HepG2 (cell line): ENCODE data around the gene ADRA2A. TPM values are rescaled to one million over a fixed set of nuclear protein-coding genes. Genes with fewer than 3 reads are reported as not detected.

Experiments
- ATAC-seq: fragments of 200-7000 bp; cut with Tn5 transposase; 3 replicates; pipeline ENCODE4 v1.9.1; 2020; ENCODE audit warnings: mild to moderate bottlenecking, moderate library complexity
- BruUV-seq: library from RNA; stranded (reverse); fragments of 400-500 nt; replicated peaks from 2 replicates; lab custom pipeline; 2021; lab: Mats Ljungman, UMichigan
- CTCF ChIA-PET: fragments of 300-600 bp; formaldehyde crosslinking; extraction: SDS; loops from one replicate; lab custom pipeline; 2021; ENCODE audit warnings: low total read pairs, inconsistent platforms, low intra/inter-chr PET ratio; lab: Yijun Ruan, JAX
- POLR2A ChIA-PET: fragments of 350-600 bp; sonication (Branson Sonifier 250); formaldehyde crosslinking; loops from one replicate; lab custom pipeline; 2020; ENCODE audit warnings: antibody characterized with exemption, inconsistent platforms; lab: Yijun Ruan, JAX
- DNase-seq: peaks from one replicate; pipeline ENCODE4 v3.0.0-alpha.2; 2015; ENCODE audit warnings: low spot score
- FAIRE-seq: peaks from 3 replicates; lab custom pipeline; 2011; peaks lifted over from hg19 to GRCh38; lab: Jason Lieb, UNC
- H2AFZ ChIP-seq: one replicate; pipeline ENCODE4 v1.6.1; 2011; ENCODE audit warnings: low read length, inconsistent platforms
- H3K27ac ChIP-seq: fragments of 300-600 bp; 3 replicates; pipeline ENCODE4 v1.8.0; 2011; ENCODE audit warnings: mixed run types, mild to moderate bottlenecking, mixed read lengths, low read length, inconsistent platforms; ENCODE audit not compliant: insufficient read depth; ENCODE audit errors: extremely low read length
- H3K27me3 ChIP-seq, 2 experiments: fragments of 200-600 bp in 1 of 2; 2 replicates in 1 of 2; 3 replicates in 1 of 2; pipeline versions ENCODE4 v1.6.0 to v1.8.0; 2011; ENCODE audit warnings: low read length in 2 of 2, mild to moderate bottlenecking in 2 of 2, moderate library complexity in 2 of 2, inconsistent platforms in 1 of 2; ENCODE audit not compliant: insufficient read depth in 2 of 2, control insufficient read depth in 1 of 2
- H3K36me3 ChIP-seq, 2 experiments: fragments of 200-600 bp in 1 of 2; replicated peaks in 1 of 2; 2 replicates in 1 of 2; 3 replicates in 1 of 2; pipeline versions ENCODE4 v1.5.1 to v1.8.0; 2011; ENCODE audit warnings: low read length in 2 of 2, inconsistent platforms in 1 of 2; ENCODE audit not compliant: insufficient read depth in 2 of 2, control insufficient read depth in 1 of 2
- H3K4me1 ChIP-seq: 2 replicates; pipeline ENCODE4 v1.5.1; 2012; ENCODE audit warnings: low read length, inconsistent platforms; ENCODE audit not compliant: insufficient read depth
- H3K4me2 ChIP-seq: 2 replicates; pipeline ENCODE4 v1.6.0; 2011; ENCODE audit warnings: low read depth, low read length, inconsistent platforms
- H3K4me3 ChIP-seq, 3 experiments: fragments of 200-600 bp in 1 of 3; sonication (generic), shearing (Covaris generic) in 1 of 3; replicated peaks in 1 of 3; 2 replicates each; pipeline ENCODE4 v1.5.1; 2011 to 2016; ENCODE audit warnings: low read length in 3 of 3, inconsistent platforms in 2 of 3, low read depth in 2 of 3, mild to moderate bottlenecking in 2 of 3, control low read depth in 1 of 3, mixed read lengths in 1 of 3; ENCODE audit not compliant: insufficient read depth in 1 of 3
- H3K79me2 ChIP-seq: one replicate; pipeline ENCODE4 v1.6.1; 2011; ENCODE audit warnings: low read length, inconsistent platforms; ENCODE audit not compliant: insufficient read depth
- H3K9ac ChIP-seq: 2 replicates; pipeline ENCODE4 v1.6.0; 2011; ENCODE audit warnings: mild to moderate bottlenecking, low read depth, low read length, inconsistent platforms; ENCODE audit not compliant: insufficient read depth
- H3K9me3 ChIP-seq: 2 replicates; pipeline ENCODE4 v1.5.1; 2012; ENCODE audit warnings: mild to moderate bottlenecking, low read length
- H4K20me1 ChIP-seq: 2 replicates; pipeline ENCODE4 v1.6.0; 2011; ENCODE audit warnings: inconsistent platforms, mild to moderate bottlenecking, low read length, moderate library complexity; ENCODE audit not compliant: insufficient read depth
- ARNT2 ChIP-seq: sonication (generic); formaldehyde crosslinking; IDR thresholded peaks from 2 replicates; pipeline ENCODE4 v1.8.0; 2022; ENCODE audit warnings: mild to moderate bottlenecking, low read depth, missing genetic modification reagents, moderate library complexity
- ATRX ChIP-seq: sonication (generic); formaldehyde crosslinking; IDR thresholded peaks from 2 replicates; pipeline ENCODE4 v1.4.0; 2020; ENCODE audit warnings: missing genetic modification reagents, borderline replicate concordance
- BRCA1 ChIP-seq: sonication (generic); formaldehyde crosslinking; IDR thresholded peaks from 2 replicates; pipeline ENCODE4 v1.4.0; 2020; ENCODE audit warnings: missing genetic modification reagents
- FOXJ3 ChIP-seq: sonication (generic); formaldehyde crosslinking; IDR thresholded peaks from 2 replicates; pipeline ENCODE4 v1.4.0; 2020; ENCODE audit warnings: missing genetic modification reagents, mild to moderate bottlenecking, borderline replicate concordance
- GABPA ChIP-seq, 2 experiments: IDR thresholded peaks; 2 replicates each; pipeline ENCODE4 v1.6.1; 2011 to 2016; ENCODE audit warnings: low read depth in 2 of 2, low read length in 1 of 2, missing biosample characterization in 1 of 2, missing genetic modification characterization in 1 of 2
- HNRNPUL1 ChIP-seq: fragments of 200-400 bp; formaldehyde crosslinking; IDR thresholded peaks from 2 replicates; pipeline ENCODE4 v1.6.1; 2017; ENCODE audit warnings: low read depth, mild to moderate bottlenecking, low read length, moderate library complexity
- JUND ChIP-seq: sonication (generic); formaldehyde crosslinking; IDR thresholded peaks from 2 replicates; pipeline ENCODE4 v1.8.0; 2022; ENCODE audit warnings: mild to moderate bottlenecking, missing genetic modification reagents
- PHF8 ChIP-seq: sonication (generic); formaldehyde crosslinking; IDR thresholded peaks from 2 replicates; pipeline ENCODE4 v1.5.0; 2020; ENCODE audit warnings: missing genetic modification reagents
- RELA ChIP-seq: sonication (generic); formaldehyde crosslinking; IDR thresholded peaks from 2 replicates; pipeline ENCODE4 v1.4.0; 2020; ENCODE audit warnings: missing genetic modification reagents
- SP4 ChIP-seq: sonication (generic); formaldehyde crosslinking; IDR thresholded peaks from 2 replicates; pipeline ENCODE4 v1.8.1; 2023; ENCODE audit warnings: mild to moderate bottlenecking, missing genetic modification reagents
- ZNF331 ChIP-seq: sonication (generic); formaldehyde crosslinking; IDR thresholded peaks from 2 replicates; pipeline ENCODE4 v1.4.0; 2020; ENCODE audit warnings: missing genetic modification reagents
- ZNF382 ChIP-seq: sonication (generic); formaldehyde crosslinking; IDR thresholded peaks from 2 replicates; pipeline ENCODE4 v1.5.0; 2020; ENCODE audit warnings: missing genetic modification reagents, mild to moderate bottlenecking, borderline replicate concordance
- ZNF407 ChIP-seq: sonication (generic); formaldehyde crosslinking; IDR thresholded peaks from one replicate; pipeline ENCODE4 v1.5.1; 2020; ENCODE audit warnings: mild to moderate bottlenecking, missing genetic modification reagents; ENCODE audit errors: not compliant biosample characterization
- whole genome bisulfite sequencing: methylation state at CpG from one replicate; pipeline ENCODE4 v1.1.6; 2017; ENCODE audit warnings: low lambda C conversion rate; 5-methylcytosine and 5-hydroxymethylcytosine counted together
- in situ Hi-C: cut with HindIII; loops from 2 replicates; pipeline ENCODE4 v1.10.0; 2017; ENCODE audit warnings: low pct_unique_long_range_greater_than_20kb; ENCODE audit not compliant: extremely low pct_ligation_motif_present
- intact Hi-C: fragments of 100-400 bp; cut with micrococcal nuclease; formaldehyde crosslinking; loops from one replicate; pipeline ENCODE4 v1.10.0; 2022; ENCODE audit not compliant: unreplicated experiment
- polyA plus RNA-seq, 8 experiments: library from polyadenylated mRNA; depleted of rRNA in 3 of 8; stranded (reverse) in 7 of 8; unstranded in 1 of 8; fragments of >200 nt; fragmentation: Illumina TruSeq in 4 of 8; extraction: Trizol in 4 of 8; gene quantifications; 2 replicates each; pipeline versions ENCODE4 v1.2.1 to v1.2.3, GENCODE V29; 2011 to 2016; ENCODE audit warnings: low read depth in 4 of 8, missing spikeins in 1 of 8, mixed read lengths in 1 of 8; ENCODE audit not compliant: insufficient read depth in 1 of 8
- total RNA-seq, 5 experiments: library from RNA; depleted of rRNA; stranded (reverse); fragments of >200 nt; fragmentation: Illumina TruSeq; extraction: Trizol; gene quantifications; 2 replicates each; pipeline ENCODE4 v1.2.3, GENCODE V29; 2016; ENCODE audit warnings: low read depth in 1 of 5
- TF ChIP-seq, protein P1 (sequence below): sonication (generic); formaldehyde crosslinking; IDR thresholded peaks from 2 replicates; pipeline ENCODE4 v1.9.0; 2021; ENCODE audit warnings: missing genetic modification reagents, borderline replicate concordance
- TF ChIP-seq, protein P2 (sequence below): sonication (generic); formaldehyde crosslinking; IDR thresholded peaks from 2 replicates; pipeline ENCODE4 v1.5.0; 2020; ENCODE audit warnings: missing genetic modification reagents

ADRA2A gene
- total and polyA plus RNA-seq, 2 of the 13 experiments (the other 11 are each of a cell fraction or from before 2014, with no cell fraction given), result 0.01 TPM; not detected in 1

GRCh38 chr10:111125102-111125501, 48.3 kb downstream of the ADRA2A start:
- no peak overlapping the region for H3K4me3 ChIP-seq
- intact Hi-C loops, result no loop called here
- ChIA-PET POLR2A (no interaction called here), CTCF (no interaction called here)
- no peak overlapping the region for H3K27ac ChIP-seq
- no peaks in the 10 kb centered on the region for H4K20me1 ChIP-seq
- ATAC-seq, result no peak
- peaks cover 0 to 1% of the 10 kb centered on the region in 2 experiments; a peak in 2 of 5 replicates for H3K27me3 ChIP-seq
- no peak overlapping the region for H2AFZ ChIP-seq
- DNase-seq, result no peak
- BruUV-seq, result no TSS peak
- 28% methylated on average over 2 of the region's 2 CpGs for WGBS
- no peak overlapping the region for H3K9ac ChIP-seq
- in situ Hi-C loops, result no loop called here
- no peaks in the 10 kb centered on the region for H3K36me3 ChIP-seq
- H3K79me2 ChIP-seq, result no peaks in the 10 kb centered on the region
- no peak for TF ChIP-seq ARNT2 (CRISPR knock-in tag)
- TF ChIP-seq, protein P1, sequence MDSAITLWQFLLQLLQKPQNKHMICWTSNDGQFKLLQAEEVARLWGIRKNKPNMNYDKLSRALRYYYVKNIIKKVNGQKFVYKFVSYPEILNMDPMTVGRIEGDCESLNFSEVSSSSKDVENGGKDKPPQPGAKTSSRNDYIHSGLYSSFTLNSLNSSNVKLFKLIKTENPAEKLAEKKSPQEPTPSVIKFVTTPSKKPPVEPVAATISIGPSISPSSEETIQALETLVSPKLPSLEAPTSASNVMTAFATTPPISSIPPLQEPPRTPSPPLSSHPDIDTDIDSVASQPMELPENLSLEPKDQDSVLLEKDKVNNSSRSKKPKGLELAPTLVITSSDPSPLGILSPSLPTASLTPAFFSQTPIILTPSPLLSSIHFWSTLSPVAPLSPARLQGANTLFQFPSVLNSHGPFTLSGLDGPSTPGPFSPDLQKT, result no peak
- TF ChIP-seq, protein P2, sequence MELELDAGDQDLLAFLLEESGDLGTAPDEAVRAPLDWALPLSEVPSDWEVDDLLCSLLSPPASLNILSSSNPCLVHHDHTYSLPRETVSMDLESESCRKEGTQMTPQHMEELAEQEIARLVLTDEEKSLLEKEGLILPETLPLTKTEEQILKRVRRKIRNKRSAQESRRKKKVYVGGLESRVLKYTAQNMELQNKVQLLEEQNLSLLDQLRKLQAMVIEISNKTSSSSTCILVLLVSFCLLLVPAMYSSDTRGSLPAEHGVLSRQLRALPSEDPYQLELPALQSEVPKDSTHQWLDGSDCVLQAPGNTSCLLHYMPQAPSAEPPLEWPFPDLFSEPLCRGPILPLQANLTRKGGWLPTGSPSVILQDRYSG (CRISPR knock-in tag), result no peak
- TF ChIP-seq GABPA (IDR thresholded peaks at IDR 0.05; ENCODE audit: low read depth, low read length), result no peak
- TF ChIP-seq GABPA (CRISPR knock-in tag; IDR thresholded peaks at IDR 0.05; ENCODE audit: low read depth), result no peak
- TF ChIP-seq RELA (CRISPR knock-in tag), result no peak
- no peak for TF ChIP-seq BRCA1 (CRISPR knock-in tag)
- no peak for TF ChIP-seq ZNF382
- no peak for TF ChIP-seq JUND (CRISPR knock-in tag)
- no peak for TF ChIP-seq ATRX
- TF ChIP-seq PHF8 (CRISPR knock-in tag), result no peak
- no peak for TF ChIP-seq FOXJ3 (CRISPR knock-in tag)
- no peak for TF ChIP-seq ZNF331
- TF ChIP-seq HNRNPUL1, result no peak
- no peak for TF ChIP-seq SP4
- no peak for TF ChIP-seq ZNF407
- H3K4me1 ChIP-seq, result no peaks in the 10 kb centered on the region
- no peak overlapping the region for H3K4me2 ChIP-seq
- H3K9me3 ChIP-seq, result no peaks in the 10 kb centered on the region
- FAIRE-seq, result no peak
